Activated CD4-positive, alpha-beta T cell treated with anti-CD3 and anti-CD28 coated beads, Interleukin-2, Interleukin-6, amounts not matched to agents 100 ng/mL and 50 ng/mL, durations not matched to agents 16 hours and 8 hours (primary cell): ENCODE measurements around the gene FGF23.
"Not testable (repeated sequence)": the region's sequence is repeated elsewhere in the genome, so short reads cannot be mapped to it uniquely, and the experiment has no call there.

ENCODE experiments used
- DNase-seq: peaks from one replicate; pipeline ENCODE4 v3.0.0-alpha.2; 2020

The FGF23 gene

GRCh38 chr12:4379405-4379804, at the start of gene FGF23:
Gene FGF23, minus strand, starts transcription at chr12:4379712. Its CDS starts 130 bp downstream, at chr12:4379582.
- no peak for DNase-seq

GRCh38 chr12:4424422-4424821, 44.9 kb upstream of the FGF23 start:
- DNase-seq: no peak

- no peak for DNase-seq
Measured at GRCh38 chr12:4423528-4424195, 44.1 kb upstream of the FGF23 start.

- no peak for DNase-seq
Measured at GRCh38 chr12:4422985-4423384, 43.5 kb upstream of the FGF23 start.

- peak; percentile 64 for DNase-seq
Measured at GRCh38 chr12:4421590-4422031, 42.1 kb upstream of the FGF23 start.

GRCh38 chr12:4420138-4420670, 40.7 kb upstream of the FGF23 start:
- no peak for DNase-seq

GRCh38 chr12:4418913-4419312, 39.4 kb upstream of the FGF23 start:
- no peak for DNase-seq

- no peak for DNase-seq
Measured at GRCh38 chr12:4417936-4418335, 38.4 kb upstream of the FGF23 start.

GRCh38 chr12:4417455-4417854, 37.9 kb upstream of the FGF23 start:
- DNase-seq: no peak

GRCh38 chr12:4416276-4416675, 36.8 kb upstream of the FGF23 start:
- no peak for DNase-seq

GRCh38 chr12:4412465-4412864, 33.0 kb upstream of the FGF23 start:
- no peak for DNase-seq

GRCh38 chr12:4412056-4412455, 32.5 kb upstream of the FGF23 start:
- no peak for DNase-seq

GRCh38 chr12:4407136-4407535, 27.6 kb upstream of the FGF23 start:
- no peak for DNase-seq

GRCh38 chr12:4404877-4405637, 25.5 kb upstream of the FGF23 start:
- DNase-seq: not testable (repeated sequence)

- no peak for DNase-seq
Measured at GRCh38 chr12:4402996-4403395, 23.5 kb upstream of the FGF23 start.

- no peak for DNase-seq
Measured at GRCh38 chr12:4401117-4401516, 21.6 kb upstream of the FGF23 start.

- no peak for DNase-seq
Measured at GRCh38 chr12:4395818-4396217, 16.3 kb upstream of the FGF23 start.

- DNase-seq: no peak
Measured at GRCh38 chr12:4393211-4393610, 13.7 kb upstream of the FGF23 start.

- DNase-seq: no peak
Measured at GRCh38 chr12:4392223-4392742, 12.8 kb upstream of the FGF23 start.

GRCh38 chr12:4388662-4389061, 9.2 kb upstream of the FGF23 start:
- DNase-seq: no peak

GRCh38 chr12:4388032-4388431, 8.5 kb upstream of the FGF23 start:
- no peak for DNase-seq

GRCh38 chr12:4387607-4388006, 8.1 kb upstream of the FGF23 start:
- no peak for DNase-seq

- DNase-seq: no peak
Measured at GRCh38 chr12:4386801-4387200, 7.3 kb upstream of the FGF23 start.

- peak; percentile 9 for DNase-seq
Measured at GRCh38 chr12:4383304-4383865, 3.9 kb upstream of the FGF23 start.
